Hippocampal formation (tissue), 2 donors: ENCODE data around the gene AXDND1.
A peak's percentile ranks its signal among the peaks of the same experiment; 100 is the strongest.
"Not testable (repeated sequence)": the region's sequence is repeated elsewhere in the genome, so short reads cannot be mapped to it uniquely, and the experiment has no call there.

ENCODE experiments used
- DNase-seq, 2 donors: peaks; one replicate each; lab custom pipeline; 2025; lab: John Stamatoyannopoulos, UW

AXDND1 gene, protein sequence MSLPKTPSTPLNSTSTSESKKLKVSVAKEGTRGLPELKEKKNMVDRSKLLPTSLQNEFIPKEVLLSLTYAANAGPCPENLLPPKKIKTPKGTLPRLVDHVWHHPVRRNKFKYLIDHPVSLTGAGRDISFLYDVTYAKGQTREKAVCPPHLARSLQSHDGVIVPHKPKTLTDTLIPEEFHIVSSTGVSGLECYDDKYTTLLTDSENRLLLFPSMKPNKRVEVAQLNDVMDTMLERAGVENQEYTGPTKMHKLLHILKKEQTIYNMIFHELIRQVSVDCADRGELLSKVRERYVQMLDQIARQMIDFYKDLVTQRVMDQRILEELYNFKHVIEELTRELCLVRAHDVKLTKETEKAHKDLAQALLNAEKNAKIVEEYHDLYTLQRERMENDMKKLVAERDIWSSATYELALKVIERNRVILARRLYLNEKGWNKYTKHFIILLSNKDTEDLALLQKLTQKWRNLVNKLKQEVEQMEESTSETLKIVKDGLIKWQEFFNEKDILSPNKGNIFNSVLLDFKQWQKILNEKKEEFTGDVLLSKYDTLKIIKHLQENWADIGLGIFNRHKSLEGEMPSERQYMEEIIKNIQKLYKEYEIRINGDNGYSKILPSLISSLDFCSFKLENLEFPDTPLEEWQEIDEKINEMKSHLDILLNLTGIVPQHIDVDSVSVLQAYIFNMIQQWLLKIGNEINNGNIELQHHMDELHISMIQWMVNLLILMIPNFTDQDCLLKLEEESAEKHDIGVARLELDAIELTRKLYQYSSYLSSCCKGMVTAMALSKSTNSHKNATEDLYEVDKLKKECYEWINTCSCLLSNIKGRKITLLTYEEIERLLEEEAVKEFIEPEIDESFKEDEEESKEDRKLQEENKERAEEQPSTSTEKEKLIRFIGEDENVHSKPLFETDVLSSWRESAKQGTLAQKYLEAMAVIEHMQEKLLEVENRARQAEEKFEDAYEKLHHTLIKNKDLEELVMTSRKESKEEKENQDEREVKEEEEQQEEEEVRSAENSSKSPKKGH

DNA sequence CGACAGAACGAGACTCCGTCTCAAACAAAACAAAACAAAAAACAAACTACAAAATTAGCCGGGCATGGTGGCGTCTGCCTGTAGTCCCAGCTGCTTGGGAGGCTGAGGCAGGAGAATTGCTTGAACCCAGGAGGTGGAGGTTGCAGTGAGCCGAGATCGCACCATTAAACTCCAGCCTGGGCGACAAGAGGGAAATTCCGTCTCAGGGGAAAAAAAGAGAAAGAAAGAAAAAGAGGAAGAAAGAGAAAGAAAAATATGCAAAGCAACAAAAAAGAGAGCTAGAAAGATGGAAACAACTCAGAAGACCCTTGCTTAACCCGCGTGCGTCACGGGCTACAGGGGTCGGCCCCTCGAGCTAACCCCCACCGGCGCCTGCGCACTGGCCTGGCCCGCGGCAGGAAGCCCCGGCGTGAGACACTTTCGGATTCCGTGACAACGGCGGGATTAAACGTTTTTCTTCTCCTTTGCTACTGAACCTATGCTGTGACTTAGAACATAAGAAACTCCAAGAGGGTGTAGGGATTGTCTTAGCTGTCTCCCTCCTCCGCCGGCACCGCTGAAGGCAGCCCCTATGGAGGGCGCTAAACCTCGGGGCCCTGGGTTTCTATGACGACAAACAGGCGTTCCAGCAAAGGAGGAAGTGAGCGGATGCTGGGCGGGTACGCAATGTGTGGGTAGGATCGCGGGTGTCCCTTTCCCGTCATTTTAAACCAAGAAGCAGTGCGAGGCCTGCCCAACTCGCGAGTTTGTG, at the start of gene AXDND1:
Gene AXDND1 (plus strand): TSS at position 630 of the 751 bp plus-strand sequence. CDS start 539 bp downstream, outside the sequence.
- peak; percentile 67 to 75 for DNase-seq

DNA sequence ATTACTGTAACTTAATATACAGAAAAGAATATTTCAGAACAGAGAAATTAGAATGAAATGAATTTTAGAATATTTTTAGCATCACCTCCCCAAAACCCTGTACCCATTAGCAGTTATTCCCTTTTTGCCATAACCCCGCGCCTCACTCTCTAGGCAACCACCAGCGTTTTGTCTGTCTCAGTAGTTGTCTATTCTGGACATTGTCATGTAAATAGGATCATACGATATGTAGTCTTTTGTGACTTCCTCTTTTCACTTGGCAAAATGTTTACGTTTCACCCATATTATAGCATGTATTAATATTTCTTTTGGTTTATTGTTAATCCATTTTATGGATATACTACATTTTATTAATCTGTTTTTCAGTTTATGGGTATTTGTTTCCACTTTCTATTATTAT, 47.3 kb upstream of the AXDND1 start:
- DNase-seq = no peak

DNA sequence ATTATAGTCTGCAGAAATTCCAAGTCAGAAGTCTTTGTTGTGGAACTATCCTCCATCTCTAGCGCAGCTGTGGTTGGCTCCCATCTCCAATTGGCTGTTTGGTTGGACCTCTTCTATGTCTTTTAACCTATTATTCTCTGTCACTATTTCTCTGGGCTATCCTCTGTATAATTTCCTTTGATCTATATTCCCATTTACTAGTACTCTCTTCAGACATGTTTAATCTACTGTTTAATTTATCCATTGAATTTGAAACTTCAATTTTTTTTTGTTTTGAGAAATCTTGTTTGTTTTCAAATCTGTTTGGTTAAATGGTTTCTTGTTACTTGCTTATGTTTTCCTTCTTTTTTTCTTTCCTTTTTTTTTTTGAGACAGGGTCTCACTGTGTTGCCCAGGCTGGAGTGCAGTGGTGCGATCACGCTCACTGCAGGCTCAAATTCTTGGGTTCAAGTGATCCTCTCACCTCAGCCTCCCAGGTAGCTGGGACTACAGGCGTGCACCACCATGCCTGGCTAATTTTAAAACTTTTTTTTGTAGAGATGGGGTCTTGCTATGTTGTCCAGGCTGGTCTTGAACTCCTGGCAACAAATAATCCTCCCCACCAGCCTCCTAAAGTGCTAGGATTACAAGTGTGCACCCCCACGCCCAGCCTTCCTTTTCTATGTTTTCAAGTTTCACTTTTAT, 44.1 kb upstream of the AXDND1 start:
- DNase-seq = no peak

DNA sequence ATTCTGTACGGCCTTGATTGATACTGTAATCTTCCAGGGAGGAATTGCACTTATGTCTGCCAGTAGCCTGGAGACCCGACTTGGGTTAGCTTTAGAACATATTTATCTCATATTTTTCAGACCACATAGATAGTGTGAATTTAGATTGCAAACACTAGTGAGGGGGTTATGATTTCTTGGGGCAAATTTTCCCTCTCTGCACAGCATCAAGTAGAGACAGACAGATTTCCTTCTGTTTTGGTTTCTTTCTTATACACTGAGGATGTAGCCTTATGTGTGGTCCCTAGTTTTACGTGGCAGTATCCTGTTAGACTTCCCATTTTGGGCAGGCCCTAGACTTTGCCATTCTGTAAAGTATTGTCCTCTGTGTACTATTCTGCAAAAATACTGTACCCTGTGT, 43.2 kb upstream of the AXDND1 start:
- no peak for DNase-seq

DNA sequence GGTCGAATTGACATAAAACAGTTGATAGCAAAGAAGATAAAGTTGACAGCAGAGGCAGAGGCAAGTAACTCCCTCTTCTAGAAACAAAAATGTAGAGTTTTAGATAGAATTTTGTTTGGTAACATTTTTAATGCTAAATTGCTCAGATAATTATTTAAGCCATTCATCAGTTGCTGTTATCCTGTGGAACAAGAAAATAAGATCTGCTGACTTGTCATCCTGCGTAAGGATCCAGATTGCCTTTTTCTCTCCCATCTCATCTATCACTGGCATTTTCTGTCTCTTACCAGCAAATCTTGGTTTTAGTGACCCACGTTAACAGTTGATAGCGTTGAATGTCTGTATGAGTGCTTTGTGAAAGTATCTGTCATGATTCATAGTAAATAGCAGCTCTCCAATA, 42.3 kb upstream of the AXDND1 start:
- DNase-seq = no peak

DNA sequence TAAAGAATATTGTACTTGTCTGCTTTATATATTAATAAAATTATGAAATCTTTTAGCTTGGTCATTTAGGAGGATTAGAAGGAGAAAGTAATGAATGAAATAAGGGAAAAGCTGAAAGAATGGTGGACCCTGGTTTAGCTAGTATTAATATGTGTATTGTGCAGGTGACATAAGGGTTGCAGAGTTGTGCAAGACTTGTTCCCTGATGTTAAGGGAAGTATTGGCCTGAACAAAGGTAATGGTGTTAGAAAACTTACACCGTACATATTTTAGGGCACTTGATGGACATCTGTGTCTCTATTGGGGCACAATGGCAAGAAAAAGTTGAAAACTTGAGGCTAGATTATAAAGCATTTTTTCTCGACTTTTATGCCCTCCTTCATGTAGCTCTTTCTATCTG, 39.9 kb upstream of the AXDND1 start:
- DNase-seq = no peak

DNA sequence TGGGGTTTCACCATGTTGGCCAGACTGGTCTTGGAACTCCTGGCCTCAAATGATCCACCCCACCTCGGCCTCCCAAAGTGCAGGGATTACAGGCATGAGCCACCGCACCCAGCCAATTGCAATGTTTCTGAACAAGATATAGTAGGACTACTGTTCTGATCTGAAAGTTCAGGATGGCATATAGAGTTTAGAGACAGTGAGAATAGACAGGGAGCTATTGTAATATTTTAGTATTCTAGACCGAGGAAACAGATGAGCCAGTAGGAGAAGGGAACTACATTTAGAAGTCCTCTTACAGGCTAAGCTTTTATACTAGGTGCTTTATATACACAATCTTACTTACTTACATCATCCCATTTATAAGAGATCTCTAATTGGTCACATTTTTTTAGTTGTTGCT, 39.0 kb upstream of the AXDND1 start:
- no peak for DNase-seq

DNA sequence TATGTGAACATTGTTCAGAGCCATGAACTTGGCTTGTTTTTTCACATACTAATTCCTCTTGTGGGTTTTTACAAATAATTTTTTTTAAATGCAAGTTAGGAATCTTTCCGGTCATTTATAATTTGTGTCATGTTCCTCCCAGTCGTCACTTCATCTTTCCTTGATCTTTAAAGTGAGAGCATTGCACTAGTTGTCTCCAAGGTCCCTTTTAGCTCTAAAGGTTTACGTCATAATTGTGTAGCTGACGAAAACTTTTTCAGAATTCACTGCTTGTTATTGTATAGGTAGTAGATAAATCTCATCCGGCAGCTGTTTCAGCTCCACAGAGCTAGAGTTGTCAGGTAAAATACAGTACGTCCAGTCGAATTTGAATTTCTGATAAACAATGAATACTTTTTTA, 38.6 kb upstream of the AXDND1 start:
- no peak for DNase-seq

DNA sequence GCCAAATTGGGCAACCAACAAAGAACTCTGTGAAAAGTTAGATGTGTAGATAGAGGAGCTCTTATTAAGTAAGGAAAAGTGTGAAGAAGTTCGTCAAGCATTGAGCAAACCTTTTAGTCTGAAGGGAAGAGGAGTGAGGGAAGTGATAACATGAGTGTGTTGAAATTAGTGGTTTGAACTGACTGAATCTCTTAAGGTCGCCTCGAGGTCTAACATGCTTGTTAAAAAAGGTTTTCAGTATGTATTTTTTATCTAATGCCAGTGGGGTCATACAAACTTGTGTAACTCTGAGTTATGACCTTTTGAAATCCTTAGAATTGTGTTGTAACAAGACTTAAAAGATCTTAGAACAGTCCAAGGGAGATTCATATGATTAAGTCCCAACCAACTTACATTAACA, 38.1 kb upstream of the AXDND1 start:
- DNase-seq = peak in 1 of 2 donors; percentile 23

DNA sequence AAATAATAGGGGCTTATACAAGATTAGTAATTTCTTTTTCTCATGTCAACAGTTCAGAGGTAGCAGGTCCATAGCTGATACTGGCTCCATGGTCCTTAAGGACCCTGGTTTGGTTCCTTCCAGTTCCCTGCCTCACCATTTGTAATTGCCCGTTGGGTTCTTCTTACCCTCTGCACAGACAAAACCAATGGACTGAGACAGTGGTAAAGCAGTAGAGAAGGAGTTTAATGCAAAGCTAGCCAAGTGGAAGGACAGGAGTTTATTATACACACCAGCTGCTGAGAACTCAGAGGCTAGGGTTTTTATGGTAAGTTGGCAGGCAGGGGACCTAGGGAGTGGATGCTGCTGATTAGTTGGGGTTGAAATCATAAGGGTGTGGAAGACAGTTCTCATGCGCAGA, 35.9 kb upstream of the AXDND1 start:
- DNase-seq = no peak

DNA sequence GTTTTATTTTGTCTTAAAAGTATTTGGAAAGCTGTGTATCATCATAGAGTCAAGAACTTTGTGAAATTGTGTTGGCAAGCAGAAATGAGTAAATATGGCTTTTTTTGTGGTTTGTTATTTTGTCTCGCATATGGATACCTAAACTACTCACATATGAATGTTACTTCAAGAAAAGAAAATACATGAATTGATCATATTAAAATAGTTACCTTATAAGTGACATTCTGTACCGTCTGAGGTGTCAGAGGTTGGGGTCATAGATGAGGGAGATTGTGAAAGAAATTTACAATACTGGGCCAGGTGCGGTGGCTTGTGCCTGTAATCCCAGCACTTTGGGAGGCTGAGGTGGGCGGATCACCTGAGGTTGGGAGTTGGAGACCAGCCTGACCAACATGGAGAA, 31.3 kb upstream of the AXDND1 start:
- no peak for DNase-seq

DNA sequence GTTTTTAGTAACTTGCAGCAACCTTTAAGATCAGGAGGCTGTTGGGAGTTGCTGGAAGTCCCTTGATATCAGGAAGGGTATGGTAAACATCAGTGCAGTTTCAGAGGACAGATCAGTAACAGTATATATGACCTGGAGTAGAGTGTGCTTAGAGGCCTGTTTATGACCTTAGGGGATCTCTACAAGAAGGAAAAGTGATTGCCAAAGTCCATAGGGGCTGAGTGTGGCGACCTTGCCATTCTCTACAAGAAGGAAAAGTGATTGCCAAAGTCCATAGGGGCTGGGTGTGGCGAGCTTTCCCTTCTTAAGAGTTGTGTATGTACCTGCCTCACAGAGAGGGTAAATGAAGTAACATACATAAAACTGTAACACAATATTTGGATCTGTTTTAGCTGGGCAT, 28.5 kb upstream of the AXDND1 start:
- no peak for DNase-seq

DNA sequence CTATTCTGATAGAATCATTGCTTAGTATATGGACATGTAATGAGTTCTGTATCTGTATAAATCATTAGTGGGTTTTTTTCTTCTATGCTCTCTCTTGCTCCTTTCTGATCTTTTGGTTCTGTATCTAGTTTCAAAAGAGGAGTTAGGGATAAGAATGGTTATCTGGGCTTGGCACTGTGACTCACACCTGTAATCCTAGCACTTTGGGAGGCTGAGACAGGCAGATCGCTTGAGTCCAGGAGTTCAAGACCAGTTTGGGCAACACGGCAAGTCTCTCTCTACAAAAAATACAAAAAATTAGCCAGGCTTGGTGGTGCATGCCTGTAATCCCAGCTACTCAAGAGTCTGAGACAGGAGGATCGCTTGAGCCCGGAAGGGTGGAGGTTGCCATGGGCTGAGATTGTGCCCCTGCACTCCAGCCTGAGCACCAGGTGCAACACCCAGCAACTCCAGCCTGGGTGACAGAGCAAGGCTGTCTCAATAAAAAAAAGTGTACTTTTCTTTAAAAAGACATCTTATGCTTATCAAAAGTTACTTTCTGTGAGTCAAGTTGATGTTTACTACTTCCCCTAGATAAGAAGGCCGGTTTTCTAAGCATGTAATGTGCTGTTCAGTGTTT, 27.7 kb upstream of the AXDND1 start:
- DNase-seq = no peak

DNA sequence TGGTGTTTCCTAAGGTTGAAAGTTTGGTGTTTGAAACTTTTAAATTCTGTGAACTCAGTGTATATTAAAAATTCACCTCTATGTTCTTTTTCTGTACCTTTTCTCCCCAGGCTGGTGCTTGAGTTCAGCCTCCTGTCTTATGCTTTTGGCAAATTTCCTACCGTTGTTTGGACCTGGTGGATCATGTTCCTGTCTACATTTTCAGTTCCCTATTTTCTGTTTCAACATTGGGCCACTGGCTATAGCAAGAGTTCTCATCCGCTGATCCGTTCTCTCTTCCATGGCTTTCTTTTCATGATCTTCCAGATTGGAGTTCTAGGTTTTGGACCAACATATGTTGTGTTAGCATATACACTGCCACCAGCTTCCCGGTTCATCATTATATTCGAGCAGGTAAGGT, 24.9 kb upstream of the AXDND1 start:
- DNase-seq = no peak

DNA sequence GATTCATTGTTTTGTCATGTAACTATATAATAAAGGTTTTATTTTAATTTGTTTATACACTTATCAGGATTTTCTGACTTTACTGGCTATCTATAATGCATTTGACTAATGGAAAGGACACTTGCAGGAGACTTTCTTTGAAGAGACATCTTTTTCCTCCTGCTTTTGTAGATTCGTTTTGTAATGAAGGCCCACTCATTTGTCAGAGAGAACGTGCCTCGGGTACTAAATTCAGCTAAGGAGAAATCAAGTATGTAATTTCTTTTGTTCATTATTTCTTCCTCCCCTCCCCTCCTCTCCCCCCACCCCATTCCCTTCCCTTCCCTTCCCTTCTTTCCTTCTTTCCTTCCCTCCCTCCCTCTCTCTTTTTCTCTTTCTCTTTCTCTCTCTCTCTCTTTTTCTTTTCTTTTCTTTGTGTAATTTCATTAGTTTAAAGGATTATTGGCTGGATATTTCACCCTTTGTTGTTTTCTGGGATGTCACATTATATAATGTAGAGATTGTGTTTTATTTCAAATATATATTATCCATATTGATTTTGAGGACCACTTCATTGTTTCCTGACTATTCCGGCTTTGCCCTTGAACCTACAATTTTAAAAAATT, 23.7 kb upstream of the AXDND1 start:
- no peak for DNase-seq

DNA sequence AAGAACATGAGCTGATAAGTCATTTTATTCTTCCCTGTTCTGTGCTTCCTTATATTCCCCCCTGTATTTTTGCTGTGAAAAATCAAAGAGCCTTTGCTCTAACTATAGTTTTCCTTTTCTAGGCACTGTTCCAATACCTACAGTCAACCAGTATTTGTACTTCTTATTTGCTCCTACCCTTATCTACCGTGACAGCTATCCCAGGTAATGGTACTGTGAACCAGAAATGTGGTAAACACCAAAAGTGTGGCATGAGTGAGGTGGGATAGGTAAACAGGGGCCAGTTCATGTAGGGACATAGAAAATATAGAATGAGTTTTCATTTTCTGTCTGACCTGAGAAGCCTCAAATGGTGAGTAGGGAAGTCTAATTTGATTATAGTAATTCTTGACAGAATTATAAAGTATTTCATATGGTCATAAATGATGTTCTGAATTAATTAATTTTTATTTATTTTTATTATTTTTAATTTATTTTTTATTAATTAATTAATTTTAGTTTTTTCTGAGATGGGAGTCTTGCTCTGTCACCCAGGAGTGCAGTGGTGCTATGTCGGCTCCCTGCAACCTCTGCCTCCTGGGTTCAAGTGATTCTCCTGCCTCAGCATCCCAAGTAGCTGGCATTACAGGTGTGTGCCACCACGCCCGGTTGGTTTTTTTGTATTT, 22.9 kb upstream of the AXDND1 start:
- no peak for DNase-seq

DNA sequence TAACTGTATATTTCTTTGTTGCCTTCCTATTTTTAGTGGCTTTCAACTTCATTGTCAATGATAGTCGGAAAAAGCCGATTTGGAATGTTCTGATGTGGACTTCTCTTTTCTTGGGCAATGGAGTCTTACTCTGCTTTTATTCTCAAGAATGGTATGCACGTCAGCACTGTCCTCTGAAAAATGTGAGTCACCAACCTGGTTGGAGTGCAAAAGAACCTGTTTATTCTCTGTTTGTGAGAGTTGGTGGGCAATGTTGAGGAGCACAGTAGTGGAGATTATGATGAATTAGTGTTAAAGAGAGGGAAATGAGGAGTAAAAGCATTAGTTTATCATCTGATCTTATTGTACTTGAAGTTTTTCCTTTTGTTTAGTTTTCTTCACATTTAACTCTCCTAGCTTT, 14.5 kb upstream of the AXDND1 start:
- DNase-seq = no peak

DNA sequence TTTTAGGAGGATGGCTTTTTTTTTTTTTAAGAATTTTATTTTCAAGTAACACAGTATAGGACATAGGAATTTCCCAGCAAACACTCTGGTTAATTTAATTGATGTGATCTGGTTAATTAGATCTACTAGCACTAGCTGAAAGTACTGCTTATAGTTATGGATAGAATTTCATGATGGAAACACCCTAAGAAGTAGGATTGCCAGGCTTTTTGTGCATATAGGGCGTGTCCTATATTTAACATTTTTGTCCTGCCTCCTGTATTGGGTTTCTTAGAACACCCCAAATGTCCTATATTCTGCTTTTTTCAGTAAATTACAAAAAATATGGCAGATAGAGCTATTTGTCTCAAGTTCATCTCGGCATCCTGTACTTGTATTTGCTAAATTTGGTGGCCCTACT, 13.5 kb upstream of the AXDND1 start:
- no peak for DNase-seq

DNA sequence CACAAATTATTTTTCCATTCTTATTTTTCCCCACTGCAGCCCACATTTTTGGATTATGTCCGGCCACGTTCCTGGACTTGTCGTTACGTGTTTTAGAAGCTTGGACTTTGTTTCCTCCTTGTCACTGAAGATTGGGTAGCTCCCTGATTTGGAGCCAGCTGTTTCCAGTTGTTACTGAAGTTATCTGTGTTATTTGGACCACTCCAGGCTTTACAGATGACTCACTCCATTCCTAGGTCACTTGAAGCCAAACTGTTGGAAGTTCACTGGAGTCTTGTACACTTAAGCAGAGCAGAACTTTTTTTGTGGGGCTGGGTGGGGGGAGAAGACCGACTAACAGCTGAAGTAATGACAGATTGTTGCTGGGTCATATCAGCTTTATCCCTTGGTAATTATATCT, 12.2 kb upstream of the AXDND1 start:
- no peak for DNase-seq

DNA sequence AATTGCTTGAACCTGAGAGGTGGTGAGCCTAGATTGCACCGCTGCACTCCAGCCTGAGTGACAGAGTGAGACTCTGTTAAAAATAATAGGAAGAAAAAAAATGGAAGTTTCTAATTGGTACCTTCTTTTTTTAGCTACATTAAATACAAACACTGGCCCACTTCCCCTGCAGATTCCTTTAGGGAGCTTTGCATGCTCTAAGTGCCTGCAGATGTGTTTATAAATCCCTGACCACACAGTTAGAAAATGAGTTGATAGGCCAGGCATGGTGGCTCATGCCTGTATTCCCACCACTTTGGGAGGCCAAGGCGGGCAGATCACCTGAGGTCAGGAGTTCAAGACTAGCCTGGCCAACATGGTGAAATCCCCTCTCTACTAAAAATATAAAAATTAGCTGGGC, 4.1 kb upstream of the AXDND1 start:
- not testable (repeated sequence) for DNase-seq
